Esophagus muscularis mucosa (tissue), 4 donors: Measurements from ENCODE around the gene CCDC149. TPM values are rescaled to one million over a fixed set of nuclear protein-coding genes. Genes with fewer than 3 reads are reported as not detected.
A peak's percentile ranks its signal among the peaks of the same experiment; 100 is the strongest.

Experiments
- DNase-seq: peaks from one replicate; pipeline ENCODE4 v3.0.0-alpha.2; 2017; ENCODE audit errors: extremely low spot score
- H3K27ac ChIP-seq, 4 donors: fragments of 200-600 bp; sonication (generic); replicated peaks in 1 of 4; 1 replicate in 3 of 4; 2 replicates in 1 of 4; pipeline ENCODE4 v1.5.1; 2016 to 2019; ENCODE audit warnings: mild to moderate bottlenecking in 1 of 4
- H3K27me3 ChIP-seq, 4 donors: fragments of 200-600 bp; sonication (generic); one replicate each; pipeline versions ENCODE4 v1.5.1 to v1.6.0; 2016 to 2019
- H3K36me3 ChIP-seq, 4 donors: fragments of 200-600 bp; sonication (generic); one replicate each; pipeline ENCODE4 v1.5.1; 2016 to 2019
- H3K4me1 ChIP-seq, 4 donors: fragments of 200-600 bp; sonication (generic); one replicate each; pipeline ENCODE4 v1.5.1; 2016 to 2019
- H3K4me3 ChIP-seq, 4 donors: fragments of 200-600 bp; sonication (generic); 1 replicate in 2 of 4; 2 replicates in 2 of 4; pipeline ENCODE4 v1.5.1; 2016 to 2019; ENCODE audit warnings: mild to moderate bottlenecking in 4 of 4, moderate library complexity in 1 of 4
- H3K9me3 ChIP-seq, 4 donors: fragments of 200-600 bp; sonication (generic); 1 replicate in 3 of 4; 2 replicates in 1 of 4; pipeline ENCODE4 v1.5.1; 2016 to 2019
- EP300 ChIP-seq: sonication (generic); formaldehyde crosslinking; IDR thresholded peaks from one replicate; pipeline ENCODE4 v1.6.1; 2017; ENCODE audit warnings: antibody characterized with exemption
- POLR2A ChIP-seq: fragments of 450-650 bp; IDR thresholded peaks from one replicate; pipeline ENCODE4 v1.6.1; 2017; ENCODE audit warnings: antibody characterized with exemption, moderate library complexity, mild to moderate bottlenecking, low read depth
- POLR2AphosphoS5 ChIP-seq, 2 donors: sonication (generic); formaldehyde crosslinking; IDR thresholded peaks; one replicate each; pipeline ENCODE4 v1.6.1; 2017; ENCODE audit warnings: antibody characterized with exemption in 2 of 2
- WGBS: methylation state at CpG from one replicate; pipeline ENCODE4 v1.1.5; 2018; 5-methylcytosine and 5-hydroxymethylcytosine counted together
- intact Hi-C: fragments of 100-400 bp; cut with DNase I; formaldehyde crosslinking; loops from one replicate; pipeline ENCODE4 v1.15.1; 2023
- total RNA-seq, 4 donors: library from RNA; depleted of rRNA; stranded (reverse); fragments of >200 nt; gene quantifications; one replicate each; pipeline versions ENCODE4 v1.1.0 to v1.2.1, GENCODE V29; 2016
- TF ChIP-seq, protein P1 (sequence below), 3 experiments: fragments of 200-600 bp in 2 of 3; fragments of 450-650 bp in 1 of 3; sonication (generic) in 2 of 3; IDR thresholded peaks; one replicate each; pipeline ENCODE4 v1.5.1; 2017 to 2019; ENCODE audit warnings: antibody characterized with exemption in 3 of 3, mild to moderate bottlenecking in 2 of 3, moderate library complexity in 1 of 3

Gene CCDC149
- total RNA-seq, 4 donors from 2014 or later: 21.0 to 37.9 (median 34.0) TPM

DNA sequence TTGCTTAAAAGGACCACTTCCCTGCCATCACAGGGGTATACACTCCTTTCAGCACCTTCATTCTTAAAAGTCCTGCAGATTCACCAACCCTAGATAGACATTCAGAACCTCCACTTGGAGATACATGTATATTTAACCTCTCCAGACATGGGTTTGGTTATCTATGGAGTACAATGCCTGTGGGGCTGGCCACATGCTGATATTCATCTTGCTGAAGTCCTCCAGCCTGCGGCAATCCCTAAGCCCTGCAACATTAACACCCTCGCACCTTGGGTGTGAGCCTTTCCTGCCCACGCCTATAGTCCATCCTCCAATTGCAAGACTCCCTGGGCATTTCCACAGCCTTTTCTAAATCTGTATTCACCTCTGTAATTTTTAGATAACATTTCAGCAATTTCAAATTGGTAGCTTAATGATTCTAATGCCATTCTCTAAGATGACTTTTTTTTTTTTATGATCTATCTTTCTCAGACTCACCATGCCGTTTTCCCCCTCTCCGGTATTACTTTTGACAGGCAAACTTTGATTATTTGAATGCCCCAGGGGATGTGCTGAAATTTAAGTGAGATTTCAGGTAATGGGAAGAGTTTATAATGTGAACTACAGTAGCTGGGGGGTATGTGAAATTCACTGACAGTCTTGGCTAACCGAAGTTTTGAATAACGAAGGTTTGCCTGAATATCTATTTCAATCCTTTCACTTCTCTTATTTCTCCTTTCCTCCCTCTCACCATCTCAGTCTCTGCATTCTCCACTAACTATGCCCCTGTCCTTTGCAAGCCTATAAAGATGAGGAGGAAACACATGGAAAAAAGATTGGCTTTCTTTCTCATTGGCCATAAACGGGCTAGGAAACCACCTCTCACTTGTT, 24.1 kb downstream of the CCDC149 start:
- TF ChIP-seq, protein P1, sequence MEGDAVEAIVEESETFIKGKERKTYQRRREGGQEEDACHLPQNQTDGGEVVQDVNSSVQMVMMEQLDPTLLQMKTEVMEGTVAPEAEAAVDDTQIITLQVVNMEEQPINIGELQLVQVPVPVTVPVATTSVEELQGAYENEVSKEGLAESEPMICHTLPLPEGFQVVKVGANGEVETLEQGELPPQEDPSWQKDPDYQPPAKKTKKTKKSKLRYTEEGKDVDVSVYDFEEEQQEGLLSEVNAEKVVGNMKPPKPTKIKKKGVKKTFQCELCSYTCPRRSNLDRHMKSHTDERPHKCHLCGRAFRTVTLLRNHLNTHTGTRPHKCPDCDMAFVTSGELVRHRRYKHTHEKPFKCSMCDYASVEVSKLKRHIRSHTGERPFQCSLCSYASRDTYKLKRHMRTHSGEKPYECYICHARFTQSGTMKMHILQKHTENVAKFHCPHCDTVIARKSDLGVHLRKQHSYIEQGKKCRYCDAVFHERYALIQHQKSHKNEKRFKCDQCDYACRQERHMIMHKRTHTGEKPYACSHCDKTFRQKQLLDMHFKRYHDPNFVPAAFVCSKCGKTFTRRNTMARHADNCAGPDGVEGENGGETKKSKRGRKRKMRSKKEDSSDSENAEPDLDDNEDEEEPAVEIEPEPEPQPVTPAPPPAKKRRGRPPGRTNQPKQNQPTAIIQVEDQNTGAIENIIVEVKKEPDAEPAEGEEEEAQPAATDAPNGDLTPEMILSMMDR (IDR thresholded peaks at IDR 0.05): no peak
- no peak for TF ChIP-seq EP300
- no peak for TF ChIP-seq POLR2A
- H3K36me3 ChIP-seq: peaks cover 0 to 22% (median 7%) of the 10 kb centered on the region in 4 donors
- intact Hi-C loops: no loop called here
- DNase-seq: no peak
- no peak overlapping the region for H3K27ac ChIP-seq
- H3K27me3 ChIP-seq: no peaks in the 10 kb centered on the region
- H3K4me1 ChIP-seq: peaks cover 0 to 23% (median 15%) of the 10 kb centered on the region in 4 donors
- WGBS: 93% methylated on average over 8 of the region's 8 CpGs
- H3K4me3 ChIP-seq: no peak overlapping the region
- no peaks in the 10 kb centered on the region for H3K9me3 ChIP-seq

DNA sequence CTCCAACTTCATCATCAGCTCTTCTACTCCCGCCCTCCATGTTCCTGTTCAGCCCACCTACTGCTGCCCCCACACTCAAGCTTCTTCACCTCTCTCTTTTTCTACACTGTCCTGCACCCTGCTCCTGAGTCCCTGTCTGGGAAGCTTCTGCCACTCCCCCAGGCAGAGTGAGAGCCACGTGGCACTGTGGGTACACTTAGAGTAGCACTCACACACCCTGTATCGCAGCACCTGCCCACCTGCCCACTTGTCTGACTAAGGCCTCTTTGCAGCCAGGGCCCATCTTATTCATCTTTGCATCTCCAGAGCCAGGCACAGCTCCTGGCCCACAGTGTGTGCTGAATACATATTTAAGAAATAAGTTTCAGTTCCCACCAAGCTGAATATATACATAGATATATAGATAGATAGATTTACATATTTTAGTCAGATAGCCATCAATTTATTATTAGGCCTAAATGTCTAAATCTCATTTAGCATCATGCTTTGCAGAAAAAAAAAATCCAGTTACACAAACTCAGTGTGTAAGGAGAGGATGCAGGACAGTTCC, 24.9 kb downstream of the CCDC149 start:
- intact Hi-C loops: no loop called here
- H3K9me3 ChIP-seq: no peaks in the 10 kb centered on the region
- DNase-seq: no peak
- TF ChIP-seq POLR2AphosphoS5 (IDR thresholded peaks at IDR 0.05) (no peak), EP300 (no peak), POLR2A (no peak)
- TF ChIP-seq, protein P1 (IDR thresholded peaks at IDR 0.05): no peak
- H3K36me3 ChIP-seq: peaks cover 0 to 20% (median 7%) of the 10 kb centered on the region in 4 donors
- no peak overlapping the region for H3K27ac ChIP-seq
- WGBS: 90% methylated on average over 3 of the region's 3 CpGs
- H3K27me3 ChIP-seq: no peaks in the 10 kb centered on the region
- no peak overlapping the region for H3K4me3 ChIP-seq
- peaks cover 0 to 28% (median 15%) of the 10 kb centered on the region in 4 donors for H3K4me1 ChIP-seq

DNA sequence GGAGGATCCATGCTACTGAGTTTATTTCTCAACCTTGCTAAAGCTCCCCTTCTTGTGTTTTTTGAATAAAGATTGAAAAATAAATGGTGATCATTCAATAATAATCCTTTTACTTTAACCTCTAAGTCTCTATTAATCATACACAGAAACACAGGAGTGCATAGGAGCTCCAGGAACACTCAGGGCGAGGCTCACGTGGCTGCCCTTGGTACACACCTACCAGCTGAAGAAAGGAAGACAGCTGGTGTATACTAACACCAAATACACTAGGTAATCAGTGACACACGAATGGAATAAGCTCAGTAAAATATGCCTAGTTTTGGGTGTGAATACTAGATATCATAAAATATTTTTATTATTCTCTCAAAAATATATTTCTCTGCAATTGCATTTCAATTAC, 26.2 kb downstream of the CCDC149 start:
- DNase-seq: no peak
- Histone ChIP-seq H3K4me1 (peaks cover 0 to 40% (median 21%) of the 10 kb centered on the region in 4 donors), H3K27ac (no peak overlapping the region), H3K36me3 (peaks cover 0 to 9% (median 5%) of the 10 kb centered on the region in 4 donors), H3K27me3 (no peaks in the 10 kb centered on the region), H3K9me3 (no peaks in the 10 kb centered on the region), H3K4me3 (no peak overlapping the region)
- intact Hi-C loops: no loop called here
- TF ChIP-seq POLR2A (no peak), POLR2AphosphoS5 (IDR thresholded peaks at IDR 0.05) (no peak), EP300 (no peak)
- TF ChIP-seq, protein P1 (IDR thresholded peaks at IDR 0.05): no peak
- WGBS: 86% methylated on average over 3 of the region's 3 CpGs

DNA sequence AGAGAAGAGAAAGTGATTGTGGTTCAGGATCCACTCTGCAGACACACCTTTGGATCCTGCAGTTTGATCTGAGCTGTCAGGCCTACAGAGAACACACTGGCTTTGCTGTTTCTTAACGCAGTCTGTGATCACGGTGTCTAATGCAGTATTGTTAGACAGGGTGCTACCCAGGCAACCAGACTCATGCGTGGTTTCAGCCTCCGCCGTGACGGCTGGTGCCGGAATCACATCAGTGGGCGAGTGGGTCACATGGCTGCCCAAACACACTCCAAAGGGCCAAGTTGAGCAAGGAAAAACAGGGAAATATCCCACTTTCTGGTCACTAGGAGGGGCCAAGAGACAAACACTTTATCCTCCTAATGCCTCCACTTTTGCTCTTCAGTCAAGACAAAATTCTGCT, 27.5 kb downstream of the CCDC149 start:
- no peaks in the 10 kb centered on the region for H3K9me3 ChIP-seq
- H3K27me3 ChIP-seq: no peaks in the 10 kb centered on the region
- DNase-seq: no peak
- TF ChIP-seq, protein P1 (IDR thresholded peaks at IDR 0.05): no peak
- peak; percentile 23 to 31 for TF ChIP-seq POLR2AphosphoS5 (IDR thresholded peaks at IDR 0.05)
- peaks cover 0 to 40% (median 21%) of the 10 kb centered on the region in 4 donors for H3K4me1 ChIP-seq
- intact Hi-C loops: no loop called here
- peak overlapping the region; percentile 32 to 59 (median 54) for H3K27ac ChIP-seq
- WGBS: 80% methylated on average over 1 of the region's 8 CpGs
- peaks cover 0 to 5% (median 2%) of the 10 kb centered on the region in 4 donors for H3K36me3 ChIP-seq
- peak overlapping the region in 1 of 4 donors; percentile 1 for H3K4me3 ChIP-seq
